ENCODE results near the gene PCGF2.

PCGF2 gene

DNA sequence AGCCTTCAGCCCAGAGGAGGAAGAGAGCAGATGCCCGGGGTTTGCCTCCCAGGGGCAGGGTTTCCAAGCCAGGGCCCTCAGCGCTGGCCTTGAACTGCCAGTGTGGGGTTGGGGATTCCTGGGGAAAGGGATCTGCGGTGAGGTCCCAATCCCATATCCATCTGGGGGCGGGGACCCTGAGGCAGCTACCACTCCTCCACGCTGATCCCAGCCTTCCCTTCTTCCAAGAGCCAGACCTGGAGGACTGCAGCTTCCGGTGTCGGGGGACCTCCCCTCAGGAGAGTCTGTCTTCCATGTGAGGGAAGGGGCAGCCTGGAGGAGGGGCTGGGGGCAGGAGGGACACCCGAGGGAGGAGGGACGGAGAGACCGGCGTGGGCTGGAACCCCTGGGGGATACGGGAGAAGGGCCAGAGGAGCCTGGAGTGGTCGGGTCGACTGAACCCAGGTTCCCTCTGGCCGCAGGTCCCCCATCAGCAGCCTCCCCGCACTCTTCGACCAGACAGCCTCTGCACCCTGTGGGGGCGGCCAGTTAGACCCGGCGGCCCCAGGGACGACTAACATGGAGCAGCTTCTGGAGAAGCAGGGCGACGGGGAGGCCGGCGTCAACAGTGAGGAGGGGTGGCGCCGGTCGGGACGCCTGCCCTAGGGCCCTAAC, 28.7 kb downstream of the PCGF2 start:
- no peak for DNase-seq (ENCODE audit: low spot score)

DNA sequence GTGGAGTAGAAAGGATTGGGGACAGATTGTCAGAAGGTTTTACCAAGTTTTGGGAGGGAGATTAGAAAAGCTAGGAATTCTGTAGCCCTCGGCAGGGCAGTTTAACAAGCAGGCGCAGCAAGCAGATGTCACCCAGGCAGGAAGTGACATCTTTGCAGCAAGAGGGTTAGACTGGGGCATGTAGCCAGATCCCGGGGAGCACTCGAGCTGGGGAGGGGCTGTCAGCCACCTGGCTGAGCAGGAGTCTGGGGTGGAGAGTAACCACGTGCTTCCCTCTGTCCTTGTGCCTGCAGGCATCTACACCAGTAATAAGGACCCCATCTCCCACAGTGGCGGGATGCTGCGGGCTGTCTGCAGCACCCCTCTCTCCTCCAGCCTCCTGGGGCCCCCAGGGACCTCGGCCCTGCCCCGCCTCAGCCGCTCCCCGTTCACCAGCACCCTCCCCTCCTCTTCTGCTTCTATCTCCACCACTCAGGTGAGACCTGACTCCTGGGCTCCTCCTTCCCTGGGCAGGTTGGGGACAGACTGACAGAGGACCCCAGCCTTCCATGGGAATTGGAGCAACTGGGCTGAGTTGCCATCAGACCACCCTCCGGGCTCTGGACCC, 30.9 kb downstream of the PCGF2 start:
- no peak for DNase-seq (ENCODE audit: low spot score)

DNA sequence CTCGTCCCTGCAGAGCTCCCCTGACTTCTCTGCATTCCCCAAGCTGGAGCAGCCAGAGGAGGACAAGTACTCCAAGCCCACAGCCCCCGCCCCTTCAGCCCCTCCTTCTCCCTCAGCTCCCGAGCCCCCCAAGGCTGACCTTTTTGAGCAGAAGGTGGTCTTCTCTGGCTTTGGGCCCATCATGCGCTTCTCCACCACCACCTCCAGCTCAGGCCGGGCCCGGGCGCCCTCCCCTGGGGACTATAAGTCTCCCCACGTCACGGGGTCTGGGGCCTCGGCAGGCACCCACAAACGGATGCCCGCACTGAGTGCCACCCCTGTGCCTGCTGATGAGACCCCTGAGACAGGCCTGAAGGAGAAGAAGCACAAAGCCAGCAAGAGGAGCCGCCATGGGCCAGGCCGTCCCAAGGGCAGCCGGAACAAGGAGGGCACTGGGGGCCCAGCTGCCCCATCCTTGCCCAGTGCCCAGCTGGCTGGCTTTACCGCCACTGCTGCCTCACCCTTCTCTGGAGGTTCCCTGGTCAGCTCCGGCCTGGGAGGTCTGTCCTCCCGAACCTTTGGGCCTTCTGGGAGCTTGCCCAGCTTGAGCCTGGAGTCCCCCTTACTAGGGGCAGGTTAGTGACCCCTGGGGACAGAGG, 31.6 kb downstream of the PCGF2 start:
- no peak for DNase-seq (ENCODE audit: low spot score)

DNA sequence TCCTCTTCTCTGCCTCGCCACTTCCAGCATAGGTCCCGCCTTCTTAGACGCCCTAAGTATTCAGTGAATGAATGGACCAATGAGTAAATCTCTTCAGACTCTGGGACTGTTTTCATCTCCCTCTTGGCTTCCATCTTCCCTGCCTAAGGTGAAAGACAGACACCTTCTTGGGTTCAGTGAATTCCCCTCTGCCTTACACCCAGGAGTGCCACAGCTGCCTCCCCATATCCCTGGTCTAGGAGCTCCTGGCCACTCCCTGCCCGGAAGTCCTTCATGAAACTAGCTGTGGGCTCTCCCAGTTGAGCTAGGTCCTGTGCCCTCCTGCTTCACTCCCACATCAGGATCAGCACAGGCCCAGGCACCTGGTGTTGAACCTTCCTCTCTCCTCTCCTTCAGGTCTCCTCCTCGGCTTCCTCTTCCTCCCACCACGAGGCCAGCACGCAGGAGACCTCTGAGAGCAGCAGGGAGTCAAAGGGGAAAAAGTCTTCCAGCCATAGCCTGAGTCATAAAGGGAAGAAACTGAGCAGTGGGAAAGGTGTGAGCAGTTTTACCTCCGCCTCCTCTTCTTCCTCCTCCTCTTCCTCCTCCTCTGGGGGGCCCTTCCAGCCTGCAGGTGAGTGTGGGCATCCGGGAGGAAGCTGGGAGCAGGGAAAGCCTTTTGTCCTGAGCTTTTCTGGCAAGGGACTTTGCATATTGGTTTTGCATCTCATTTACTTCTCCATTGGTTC, 32.8 kb downstream of the PCGF2 start:
- DNase-seq (ENCODE audit: low spot score) = no peak

DNA sequence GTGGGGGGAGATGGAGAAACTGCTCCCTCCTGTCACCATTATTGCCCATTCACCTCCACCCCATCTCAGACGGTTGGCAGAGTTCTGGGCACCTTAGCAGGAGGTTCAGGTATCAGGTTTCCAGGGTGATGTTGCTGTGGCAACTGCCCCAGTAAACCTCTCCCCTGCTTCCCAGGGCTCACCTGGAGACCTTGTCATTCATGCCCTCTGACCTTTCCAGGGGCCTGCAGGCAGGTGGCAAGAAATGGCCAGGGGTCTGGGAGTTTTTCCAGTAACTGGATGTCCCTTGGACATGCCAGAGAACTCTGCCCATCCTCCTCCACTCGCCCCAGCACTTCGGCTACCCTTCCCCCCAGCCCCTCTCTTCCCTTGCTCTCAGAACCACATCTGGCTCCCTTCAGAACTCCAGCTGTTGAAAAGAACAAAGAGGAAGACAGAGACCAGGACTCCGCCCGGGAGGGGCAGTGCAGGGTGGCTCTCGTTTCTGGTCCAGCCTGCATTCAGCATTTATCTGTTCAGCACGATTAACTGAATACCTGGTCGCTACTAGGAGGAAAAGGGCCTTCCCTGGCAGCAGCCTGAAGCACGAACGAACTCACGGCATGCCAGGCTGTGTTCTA, 34.6 kb downstream of the PCGF2 start:
- no peak for DNase-seq (ENCODE audit: low spot score)

DNA sequence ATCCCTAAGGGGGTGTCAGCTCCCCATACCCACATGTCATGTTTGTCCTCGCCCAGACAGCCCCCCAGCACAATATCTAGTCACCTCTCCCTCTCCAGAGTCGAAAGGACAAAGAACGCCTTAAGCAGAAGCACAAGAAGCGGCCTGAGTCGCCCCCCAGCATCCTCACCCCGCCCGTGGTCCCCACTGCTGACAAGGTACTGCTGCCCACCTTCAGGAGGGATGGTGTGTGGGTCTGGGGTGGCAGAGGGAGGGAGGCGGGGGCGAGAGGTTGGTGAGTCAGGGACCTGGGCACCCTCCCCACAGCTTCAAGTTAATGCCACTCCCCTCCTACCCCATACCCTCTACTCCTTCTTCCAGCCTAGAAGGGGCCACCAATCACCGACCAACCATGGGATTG, 35.5 kb downstream of the PCGF2 start:
- DNase-seq (ENCODE audit: low spot score) = no peak

DNA sequence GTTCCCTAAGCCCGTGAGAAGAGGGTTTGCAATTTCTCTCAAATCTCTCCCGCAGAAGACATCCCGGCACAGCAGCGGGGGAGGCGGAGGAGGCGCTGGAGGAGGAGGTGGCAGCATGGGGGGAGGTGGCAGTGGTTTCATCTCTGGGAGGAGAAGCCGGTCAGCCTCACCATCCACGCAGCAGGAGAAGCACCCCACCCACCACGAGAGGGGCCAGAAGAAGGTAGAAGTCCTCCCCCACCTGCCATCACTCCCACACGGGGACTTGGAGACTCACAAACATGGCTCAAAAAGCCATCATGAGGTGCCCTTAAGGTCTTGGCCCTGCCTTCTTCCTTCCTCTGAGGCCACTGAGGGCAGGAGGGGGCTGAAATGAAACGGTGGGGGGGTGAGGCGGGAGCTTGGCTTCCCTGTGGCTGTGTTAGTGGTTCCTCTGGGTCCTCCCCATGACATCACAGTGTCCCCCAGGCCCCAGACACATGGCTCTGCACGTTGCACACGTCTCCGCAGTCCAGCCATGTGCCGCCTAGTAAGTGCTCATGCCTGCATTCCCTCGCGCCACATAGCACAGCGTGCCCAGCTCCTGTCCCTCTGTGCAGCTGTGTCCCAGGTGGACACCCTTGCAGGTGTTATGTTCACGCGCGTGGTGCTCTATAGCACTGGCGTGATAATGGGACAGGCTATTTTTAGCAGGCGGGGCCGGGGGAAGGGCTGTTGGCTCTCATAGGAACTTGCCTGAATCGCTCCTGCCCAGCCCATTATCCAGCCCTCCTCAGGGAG, 36.2 kb downstream of the PCGF2 start:
- DNase-seq (ENCODE audit: low spot score) = no peak

DNA sequence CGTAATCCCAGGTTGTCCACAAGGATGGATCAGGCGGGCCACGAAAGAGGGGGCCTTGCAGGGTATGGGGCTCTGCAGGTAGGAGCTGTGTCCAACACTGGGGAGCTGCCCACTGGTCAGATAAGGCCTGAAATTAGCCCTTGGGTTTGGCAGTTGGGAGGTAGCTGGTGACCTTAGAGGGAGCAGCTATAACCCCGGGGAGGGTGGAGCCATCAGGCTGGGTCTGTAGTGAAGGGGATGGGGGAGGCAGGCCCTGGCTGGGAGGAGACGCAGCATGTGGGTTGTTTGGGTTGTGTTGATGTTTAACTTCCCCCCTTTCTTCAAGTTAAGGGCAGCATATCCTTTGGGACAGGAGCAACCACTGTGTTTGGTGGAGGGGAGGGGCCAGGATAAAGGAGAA, 37.2 kb downstream of the PCGF2 start:
- DNase-seq (ENCODE audit: low spot score) = no peak

DNA sequence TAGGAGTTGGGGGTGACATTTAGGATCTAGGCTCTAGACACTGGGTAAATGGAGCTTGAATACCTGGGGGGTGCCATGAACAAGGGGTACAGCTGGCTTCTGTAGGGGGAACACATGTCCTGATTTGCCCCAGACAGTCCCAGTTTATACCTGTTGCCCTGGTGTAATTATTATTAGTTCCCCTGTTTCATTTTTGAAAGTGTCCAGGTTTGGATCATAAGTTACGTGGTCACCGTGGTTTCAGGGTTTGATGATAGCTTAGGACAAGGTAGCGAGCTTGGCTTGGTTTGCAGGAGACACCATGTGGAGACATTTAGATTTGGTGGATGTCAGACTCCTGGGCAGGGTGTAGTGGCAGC, 37.6 kb downstream of the PCGF2 start:
- DNase-seq (ENCODE audit: low spot score) = no peak

DNA sequence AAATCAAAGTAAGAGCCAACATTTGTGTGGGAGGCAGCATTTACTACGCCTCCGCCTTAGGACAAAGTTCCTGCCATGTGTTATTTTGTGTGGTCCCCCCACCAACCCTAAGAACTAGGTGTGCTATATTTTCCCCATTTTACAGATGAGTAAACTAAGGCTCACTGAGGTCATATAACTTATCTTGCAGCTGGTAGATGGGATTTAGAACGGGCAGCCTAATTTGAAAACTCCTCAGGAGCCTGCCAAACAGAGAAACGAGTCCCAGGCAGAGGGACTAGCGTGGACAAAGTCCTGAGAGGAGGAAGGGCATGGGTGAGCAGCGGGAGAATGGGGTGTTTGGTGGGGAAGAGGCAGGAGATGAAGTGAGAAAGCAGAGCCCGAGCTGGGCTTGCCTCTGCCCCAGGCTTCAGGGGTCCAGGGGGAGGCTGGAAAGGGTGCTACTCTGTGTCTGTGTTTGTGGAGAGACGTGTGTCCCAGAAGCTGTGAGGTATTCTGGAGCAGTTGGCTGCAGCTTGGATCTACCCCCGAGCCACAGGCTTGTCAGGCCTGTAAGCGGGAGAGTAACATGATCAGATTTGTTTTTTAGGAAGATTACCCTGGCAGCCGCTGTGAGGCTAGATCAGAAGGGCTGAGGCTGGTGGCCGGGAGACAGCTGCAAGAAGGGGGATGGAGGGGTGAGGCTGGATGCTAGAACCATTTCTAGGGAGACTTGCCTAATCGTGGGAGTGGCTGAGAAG, 38.1 kb downstream of the PCGF2 start:
- DNase-seq (ENCODE audit: low spot score) = peak; percentile 84

DNA sequence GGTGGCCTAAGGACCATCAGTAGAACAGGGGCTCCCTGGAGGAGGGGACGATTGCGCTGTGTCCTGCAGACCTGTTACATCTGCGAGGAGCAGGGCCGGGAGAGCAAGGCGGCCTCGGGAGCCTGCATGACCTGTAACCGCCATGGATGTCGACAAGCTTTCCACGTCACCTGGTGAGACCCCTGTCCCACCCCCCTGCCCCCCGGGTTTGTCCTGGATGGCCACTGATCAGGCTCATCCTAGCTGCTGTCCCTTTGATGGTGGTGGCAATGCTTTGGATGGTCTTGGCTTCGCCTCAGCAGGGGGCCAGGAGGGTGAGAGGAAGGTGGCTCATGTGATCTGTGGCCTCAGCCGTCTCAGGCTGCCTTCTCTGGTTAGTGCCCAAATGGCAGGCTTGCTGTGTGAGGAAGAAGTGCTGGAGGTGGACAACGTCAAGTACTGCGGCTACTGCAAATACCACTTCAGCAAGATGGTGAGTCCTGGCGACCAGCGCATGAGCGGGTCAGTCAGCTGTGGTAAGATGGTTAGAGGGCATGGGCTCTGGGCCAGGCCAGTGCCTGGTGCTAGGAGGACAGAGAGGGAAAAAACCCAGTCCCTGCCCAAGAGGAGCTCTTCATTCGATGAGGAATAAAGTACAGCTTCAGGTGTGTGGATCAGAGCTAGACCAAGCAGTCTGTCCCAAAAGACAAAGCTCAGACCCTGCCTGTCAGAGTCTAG, 38.9 kb downstream of the PCGF2 start:
- no peak for DNase-seq (ENCODE audit: low spot score)

DNA sequence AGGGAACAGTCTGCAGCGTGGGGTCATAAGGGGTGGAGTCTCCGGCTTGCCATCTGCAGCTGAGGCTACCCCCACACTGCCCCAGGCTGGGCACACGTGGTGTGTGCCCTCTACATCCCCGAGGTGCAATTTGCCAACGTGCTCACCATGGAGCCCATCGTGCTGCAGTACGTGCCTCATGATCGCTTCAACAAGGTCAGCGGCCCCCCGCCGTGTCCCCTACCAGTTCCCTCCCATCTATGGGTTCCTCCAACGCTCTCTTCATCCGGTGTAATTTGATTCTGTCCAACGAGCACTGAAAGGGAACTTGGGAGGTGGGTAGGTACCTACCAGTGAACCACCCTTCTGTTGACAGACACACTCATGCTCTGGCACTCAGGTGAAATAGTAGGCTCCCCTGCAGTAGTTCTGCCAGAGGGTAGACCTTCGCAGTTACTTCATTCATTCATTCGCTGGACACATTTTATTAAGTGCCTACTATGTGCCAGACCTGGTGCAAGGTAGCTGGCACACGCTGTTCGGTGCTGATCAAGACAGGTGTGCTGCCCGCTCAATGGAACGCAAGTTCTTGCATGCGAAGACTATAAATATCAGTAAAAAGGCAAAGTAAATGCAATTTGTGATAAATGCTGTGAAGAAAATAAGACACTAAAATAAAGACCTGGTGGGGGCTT, 40.3 kb downstream of the PCGF2 start:
- no peak for DNase-seq (ENCODE audit: low spot score)

DNA sequence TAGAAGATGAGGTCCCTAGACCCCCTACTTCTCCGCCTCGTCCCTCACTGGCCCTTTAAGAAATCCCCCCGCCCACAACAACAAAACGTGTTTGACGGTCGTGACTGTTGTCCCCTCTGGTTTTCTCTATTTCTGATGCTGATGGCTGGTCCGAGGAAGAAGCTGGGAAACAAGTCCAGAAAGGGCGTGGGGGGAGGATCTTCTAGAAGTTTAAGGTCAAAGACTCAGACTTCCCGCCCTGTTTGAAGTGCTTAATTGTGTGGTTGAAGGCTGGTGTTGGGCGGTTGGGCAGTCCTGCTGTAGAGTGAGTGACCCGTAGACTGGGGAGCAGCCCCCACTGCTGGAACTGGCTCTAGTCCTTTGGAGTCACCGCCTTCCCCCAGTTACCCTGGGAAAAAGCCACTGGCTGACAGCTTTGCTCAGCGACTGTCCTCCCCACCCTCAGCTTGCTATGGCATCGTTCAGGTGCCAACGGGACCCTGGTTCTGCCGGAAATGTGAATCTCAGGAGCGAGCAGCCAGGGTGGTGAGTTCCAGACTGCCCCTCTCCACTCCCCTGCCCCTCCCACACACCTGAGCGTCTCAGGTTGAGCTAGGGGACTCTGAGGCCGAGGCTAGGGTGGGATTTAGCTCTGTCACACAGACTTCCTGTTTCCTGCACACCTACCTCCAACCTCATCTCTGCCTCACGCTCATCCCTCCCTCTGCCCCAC, 41.5 kb downstream of the PCGF2 start:
- DNase-seq (ENCODE audit: low spot score) = no peak

DNA sequence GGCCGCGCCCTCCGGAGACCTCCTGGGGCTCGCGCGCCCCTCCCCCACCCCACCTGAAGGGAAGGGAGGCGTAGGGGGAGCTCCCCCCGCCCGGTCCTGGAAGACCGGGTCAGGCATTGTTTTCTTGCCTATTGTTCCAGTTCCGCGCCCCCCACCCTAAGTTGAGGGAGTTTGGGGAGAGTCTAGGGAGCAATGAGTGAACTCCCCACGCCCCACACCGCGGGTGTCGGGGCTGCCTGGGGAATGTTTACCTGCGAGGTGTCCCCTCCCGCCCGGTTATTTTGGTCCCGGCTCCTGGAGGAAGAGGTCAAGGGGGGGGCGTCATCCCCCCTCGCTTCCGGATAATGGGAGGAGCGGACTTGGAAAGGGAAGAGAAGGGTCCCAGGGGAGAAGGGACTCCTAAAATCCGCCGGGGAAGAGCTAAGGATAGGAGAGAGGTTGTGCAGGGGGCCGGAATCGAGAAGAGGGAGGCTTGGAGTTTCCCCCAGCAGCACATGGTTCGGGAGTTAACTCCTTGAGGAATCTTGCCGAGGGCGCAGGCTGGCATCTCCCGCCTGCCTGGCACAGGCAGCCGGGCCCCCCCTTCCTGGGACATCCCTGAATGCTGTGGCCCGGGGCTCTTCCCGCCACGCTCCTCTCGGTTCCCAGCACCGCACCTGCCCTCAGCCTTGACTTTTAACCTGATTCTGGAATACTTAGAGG, 42.2 kb downstream of the PCGF2 start:
- DNase-seq (ENCODE audit: low spot score) = peak; percentile 88

DNA sequence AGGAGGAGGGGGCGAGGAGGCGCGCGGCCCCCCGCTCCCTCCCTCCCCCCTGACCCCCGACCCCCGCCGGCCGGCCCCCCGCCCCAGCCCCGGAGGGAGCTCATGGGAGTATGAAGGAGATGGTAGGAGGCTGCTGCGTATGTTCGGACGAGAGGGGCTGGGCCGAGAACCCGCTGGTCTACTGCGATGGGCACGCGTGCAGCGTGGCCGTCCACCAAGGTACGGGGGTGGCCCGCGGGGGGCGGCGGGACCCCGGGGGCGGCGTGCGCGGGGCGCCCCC, 42.7 kb downstream of the PCGF2 start:
- peak; percentile 83 for DNase-seq (ENCODE audit: low spot score)

DNA sequence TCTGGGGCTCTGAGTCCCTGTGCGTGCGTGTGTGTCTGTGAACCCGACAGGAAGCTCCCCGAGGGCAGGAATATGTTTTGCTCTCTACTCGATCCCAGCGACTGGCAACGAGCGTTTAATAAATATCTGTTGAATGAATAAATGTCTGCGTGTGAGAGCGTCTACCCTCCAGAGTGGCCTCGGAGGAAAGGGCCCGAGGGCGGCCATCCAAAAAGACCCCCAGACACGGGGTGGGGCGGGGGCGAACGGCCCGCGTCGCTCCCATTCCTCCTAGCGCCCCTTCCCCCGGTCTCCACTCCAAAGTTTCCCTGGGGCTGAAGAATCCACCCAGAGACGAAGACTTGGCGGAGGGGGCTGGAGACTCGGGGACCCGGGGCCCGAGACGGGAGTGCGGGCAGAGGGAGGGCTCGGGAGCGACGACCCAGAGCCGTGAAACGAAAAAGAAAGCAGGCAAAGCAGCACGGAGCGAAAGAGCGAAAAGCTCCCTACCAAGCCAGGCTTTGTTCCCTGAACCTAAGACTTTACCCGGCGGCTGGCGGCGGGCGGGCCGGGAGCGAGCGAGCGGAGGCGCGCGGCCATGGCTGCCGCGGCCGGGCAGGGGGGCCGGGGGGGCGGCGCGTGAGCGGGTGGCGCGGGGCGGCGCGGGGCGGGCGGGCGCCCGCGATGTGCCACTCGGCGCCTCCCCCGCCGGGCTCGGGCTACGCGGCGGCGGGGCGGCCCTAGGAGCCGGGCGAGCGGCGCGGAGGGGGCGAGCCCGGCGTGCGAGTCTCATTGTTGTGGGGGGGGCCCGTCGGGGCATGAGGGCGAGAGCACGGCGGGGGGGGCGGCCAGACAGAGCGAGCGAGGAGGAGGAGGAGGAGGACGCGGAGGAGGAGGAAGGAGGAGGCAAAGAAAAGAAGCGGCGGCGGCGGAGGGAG, 43.3 kb downstream of the PCGF2 start, which contains the start of gene MLLT6:
TSS of gene MLLT6 (plus strand) at position 668 of the 917 bp plus-strand sequence. CDS start 360 bp downstream, outside the sequence.
- peak; percentile 96 for DNase-seq (ENCODE audit: low spot score)

DNA sequence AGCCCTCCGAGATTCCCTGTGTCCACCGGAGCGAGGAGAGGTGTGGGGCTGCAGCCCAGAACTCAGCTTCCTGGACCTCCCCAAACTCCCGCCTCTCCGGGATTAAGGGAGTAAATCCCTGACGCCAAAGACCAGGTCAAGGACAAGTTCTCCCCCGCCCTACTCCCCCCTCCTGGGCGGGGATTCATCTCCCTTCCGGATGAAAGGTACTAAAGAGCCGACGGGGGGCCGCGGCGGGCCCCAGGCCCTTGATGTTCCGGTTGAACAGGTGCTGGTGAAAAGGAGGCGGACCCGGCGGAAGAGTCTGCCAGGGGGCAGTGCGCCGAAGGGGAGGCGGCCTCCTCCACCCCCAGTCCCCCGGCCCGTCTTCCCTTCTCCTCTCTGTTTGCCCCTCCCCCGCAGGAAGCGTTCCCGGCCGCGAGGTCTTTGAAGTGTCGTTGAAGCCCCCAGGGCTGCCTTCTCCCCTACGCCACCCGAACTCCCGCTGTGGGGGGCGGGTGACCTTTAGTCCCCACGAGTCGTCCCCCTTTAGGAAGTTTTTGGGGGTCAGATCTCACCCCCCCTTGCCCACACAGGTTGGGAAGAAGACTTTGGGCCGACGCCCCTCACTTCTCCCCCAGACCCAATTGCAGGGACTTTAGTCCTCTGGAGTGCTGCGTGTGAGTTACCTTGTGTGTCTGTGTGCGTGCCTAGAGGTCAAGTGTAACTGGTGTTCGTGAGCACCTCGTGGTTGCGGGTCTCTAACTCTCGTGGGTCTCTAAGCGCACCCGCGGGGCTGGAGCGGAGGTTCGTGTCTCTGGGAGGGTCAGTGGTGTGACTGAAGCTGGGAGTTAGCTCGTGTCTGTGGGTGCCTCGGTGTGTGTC, 44.2 kb downstream of the PCGF2 start:
- DNase-seq (ENCODE audit: low spot score) = peak; percentile 79
